Activated T-cell treated with anti-CD3 and anti-CD28 coated beads for 48 hours (primary cell): Measurements from ENCODE around the gene STX1A.

Source experiments
- DNase-seq: peaks from one replicate; pipeline ENCODE4 v3.0.0-alpha.2; 2020; ENCODE audit warnings: low read depth

The STX1A gene

GRCh38 chr7:73718905-73719805 lies at the start of gene STX1A:
STX1A (minus strand) TSS chr7:73719669; CDS start chr7:73719631, 38 bp downstream.
- peak; percentile 77 for DNase-seq

- no peak for DNase-seq
These were observed 49.4 kb upstream of the STX1A start for GRCh38 chr7:73768641-73769480.

- no peak for DNase-seq
These were observed 47.2 kb upstream of the STX1A start for GRCh38 chr7:73766556-73767229.

- DNase-seq: no peak
These were observed 43.2 kb upstream of the STX1A start for GRCh38 chr7:73762659-73762999.

- DNase-seq: no peak
These were observed 42.6 kb upstream of the STX1A start for GRCh38 chr7:73761854-73762658.

GRCh38 chr7:73758581-73759138 lies 39.2 kb upstream of the STX1A start:
- no peak for DNase-seq

GRCh38 chr7:73749931-73750776 lies 30.7 kb upstream of the STX1A start:
- no peak for DNase-seq

GRCh38 chr7:73746378-73746777 lies 26.9 kb upstream of the STX1A start:
- no peak for DNase-seq

GRCh38 chr7:73742753-73743641 lies 23.5 kb upstream of the STX1A start:
- DNase-seq: no peak

GRCh38 chr7:73742338-73742752 lies 22.9 kb upstream of the STX1A start:
- DNase-seq: no peak

GRCh38 chr7:73741600-73741999 lies 22.1 kb upstream of the STX1A start:
- no peak for DNase-seq

GRCh38 chr7:73740771-73741170 lies 21.3 kb upstream of the STX1A start:
- no peak for DNase-seq

- DNase-seq: no peak
These were observed 20.7 kb upstream of the STX1A start for GRCh38 chr7:73740212-73740611.

- DNase-seq: no peak
These were observed 19.9 kb upstream of the STX1A start for GRCh38 chr7:73739387-73739767.

GRCh38 chr7:73738612-73739386 lies 19.3 kb upstream of the STX1A start, which contains the start of gene ABHD11:
ABHD11 (minus strand) TSS chr7:73738802; CDS start chr7:73738770, 32 bp downstream.
- peak; percentile 95 for DNase-seq

- peak; percentile 52 for DNase-seq
These were observed 18.7 kb upstream of the STX1A start for GRCh38 chr7:73738220-73738611.

- no peak for DNase-seq
These were observed 18.2 kb upstream of the STX1A start for GRCh38 chr7:73737491-73738219.

GRCh38 chr7:73736885-73737284 lies 17.4 kb upstream of the STX1A start:
- no peak for DNase-seq
